Measurements from ENCODE around the gene CARMIL3. TPM values are rescaled to one million over a fixed set of nuclear protein-coding genes. Genes with fewer than 3 reads are reported as not detected.

CARMIL3 gene
- total and polyA plus RNA-seq, 5 donors from 2014 or later, result 0.52 TPM; not detected in 4

GRCh38 chr14:24084440-24084839 is 32.6 kb downstream of the CARMIL3 start:
- Histone ChIP-seq H3K4me1 (ENCODE audit: control insufficient read depth, insufficient read depth, low read length, poor library complexity, severe bottlenecking) (peaks cover 17% of the 10 kb centered on the region), H3K4me3 (ENCODE audit: low read depth, low read length) (no peak overlapping the region), H3K36me3 (ENCODE audit: control insufficient read depth, insufficient read depth, low read length) (no peaks in the 10 kb centered on the region), H3K9me3 (ENCODE audit: control insufficient read depth in 2 of 2, low read length in 2 of 2) (no peaks in the 10 kb centered on the region), H3K27me3 (ENCODE audit: control insufficient read depth, insufficient read depth, low read length) (no peaks in the 10 kb centered on the region), H3K27ac (ENCODE audit: insufficient read depth, low read length, poor library complexity, severe bottlenecking) (no peak overlapping the region)
- Mint-ChIP-seq H3K27me3 (no peaks in the 10 kb centered on the region), H3K9me3 (no peaks in the 10 kb centered on the region), H3K36me3 (no peaks in the 10 kb centered on the region), H3K4me1 (peaks cover 3 to 22% (median 16%) of the 10 kb centered on the region in 4 donors), H3K4me3 (peak overlapping the region in 1 of 4 donors; percentile 84), H3K27ac (peak overlapping the region in 2 of 3 donors; percentile 57 to 59)
- DNase-seq, result no peak
- no peak for ATAC-seq (ENCODE audit: low read depth in 2 of 2)

- H3K4me3 Mint-ChIP-seq, result peak overlapping the region in 1 of 4 donors; percentile 5
- Histone ChIP-seq H3K36me3 (ENCODE audit: control insufficient read depth, insufficient read depth, low read length) (no peaks in the 10 kb centered on the region), H3K27ac (ENCODE audit: insufficient read depth, low read length, poor library complexity, severe bottlenecking) (no peak overlapping the region), H3K4me1 (ENCODE audit: control insufficient read depth, insufficient read depth, low read length, poor library complexity, severe bottlenecking) (peaks cover 17% of the 10 kb centered on the region), H3K27me3 (ENCODE audit: control insufficient read depth, insufficient read depth, low read length) (no peaks in the 10 kb centered on the region), H3K9me3 (ENCODE audit: control insufficient read depth in 2 of 2, low read length in 2 of 2) (no peaks in the 10 kb centered on the region), H3K4me3 (ENCODE audit: low read depth, low read length) (no peak overlapping the region)
- H3K27me3 Mint-ChIP-seq, result no peaks in the 10 kb centered on the region
- no peaks in the 10 kb centered on the region for H3K9me3 Mint-ChIP-seq
- H3K36me3 Mint-ChIP-seq, result no peaks in the 10 kb centered on the region
- H3K27ac Mint-ChIP-seq, result no peak overlapping the region
- H3K4me1 Mint-ChIP-seq, result peaks cover 6 to 22% (median 14%) of the 10 kb centered on the region in 4 donors
- ATAC-seq (ENCODE audit: low read depth in 2 of 2), result no peak
- DNase-seq, result no peak
Observed at GRCh38 chr14:24085215-24085614, 33.4 kb downstream of the CARMIL3 start.

GRCh38 chr14:24086193-24086955 is 34.6 kb downstream of the CARMIL3 start:
- no peak for DNase-seq
- no peak overlapping the region for H3K4me3 ChIP-seq (ENCODE audit: low read depth, low read length)
- ATAC-seq (ENCODE audit: low read depth in 2 of 2), result no peak
- Mint-ChIP-seq H3K4me1 (peaks cover 4 to 20% (median 11%) of the 10 kb centered on the region in 4 donors), H3K4me3 (peak overlapping the region in 1 of 4 donors; percentile 70), H3K27ac (peak overlapping the region in 2 of 3 donors; percentile 18 to 52), H3K9me3 (no peaks in the 10 kb centered on the region), H3K27me3 (no peaks in the 10 kb centered on the region), H3K36me3 (no peaks in the 10 kb centered on the region)
- no peak overlapping the region for H3K27ac ChIP-seq (ENCODE audit: insufficient read depth, low read length, poor library complexity, severe bottlenecking)
- H3K36me3 ChIP-seq (ENCODE audit: control insufficient read depth, insufficient read depth, low read length), result no peaks in the 10 kb centered on the region
- H3K27me3 ChIP-seq (ENCODE audit: control insufficient read depth, insufficient read depth, low read length), result no peaks in the 10 kb centered on the region
- no peaks in the 10 kb centered on the region for H3K9me3 ChIP-seq (ENCODE audit: control insufficient read depth in 2 of 2, low read length in 2 of 2)
- peaks cover 14% of the 10 kb centered on the region for H3K4me1 ChIP-seq (ENCODE audit: control insufficient read depth, insufficient read depth, low read length, poor library complexity, severe bottlenecking)

GRCh38 chr14:24087004-24087403 is 35.2 kb downstream of the CARMIL3 start:
- Histone ChIP-seq H3K4me1 (ENCODE audit: control insufficient read depth, insufficient read depth, low read length, poor library complexity, severe bottlenecking) (peaks cover 9% of the 10 kb centered on the region), H3K4me3 (ENCODE audit: low read depth, low read length) (no peak overlapping the region), H3K27ac (ENCODE audit: insufficient read depth, low read length, poor library complexity, severe bottlenecking) (no peak overlapping the region), H3K9me3 (ENCODE audit: control insufficient read depth in 2 of 2, low read length in 2 of 2) (no peaks in the 10 kb centered on the region), H3K36me3 (ENCODE audit: control insufficient read depth, insufficient read depth, low read length) (no peaks in the 10 kb centered on the region), H3K27me3 (ENCODE audit: control insufficient read depth, insufficient read depth, low read length) (no peaks in the 10 kb centered on the region)
- Mint-ChIP-seq H3K27ac (peak overlapping the region in 1 of 3 donors; percentile 18), H3K4me1 (peaks cover 4 to 17% (median 8%) of the 10 kb centered on the region in 4 donors), H3K27me3 (no peaks in the 10 kb centered on the region), H3K9me3 (no peaks in the 10 kb centered on the region), H3K4me3 (peak overlapping the region in 1 of 4 donors; percentile 70), H3K36me3 (no peaks in the 10 kb centered on the region)
- no peak for ATAC-seq (ENCODE audit: low read depth in 2 of 2)
- DNase-seq, result no peak

- H3K27me3 ChIP-seq (ENCODE audit: control insufficient read depth, insufficient read depth, low read length), result no peaks in the 10 kb centered on the region
- H3K27me3 Mint-ChIP-seq, result no peaks in the 10 kb centered on the region
- H3K4me3 Mint-ChIP-seq, result no peak overlapping the region
- H3K36me3 ChIP-seq (ENCODE audit: control insufficient read depth, insufficient read depth, low read length), result no peaks in the 10 kb centered on the region
- H3K9me3 ChIP-seq (ENCODE audit: control insufficient read depth in 2 of 2, low read length in 2 of 2), result no peaks in the 10 kb centered on the region
- DNase-seq, result no peak
- ATAC-seq (ENCODE audit: low read depth in 2 of 2), result no peak
- peaks cover 6% of the 10 kb centered on the region for H3K4me1 ChIP-seq (ENCODE audit: control insufficient read depth, insufficient read depth, low read length, poor library complexity, severe bottlenecking)
- H3K4me1 Mint-ChIP-seq, result peaks cover 4 to 15% (median 11%) of the 10 kb centered on the region in 4 donors
- H3K4me3 ChIP-seq (ENCODE audit: low read depth, low read length), result no peak overlapping the region
- H3K9me3 Mint-ChIP-seq, result no peaks in the 10 kb centered on the region
- H3K27ac ChIP-seq (ENCODE audit: insufficient read depth, low read length, poor library complexity, severe bottlenecking), result no peak overlapping the region
- H3K36me3 Mint-ChIP-seq, result no peaks in the 10 kb centered on the region
- no peak overlapping the region for H3K27ac Mint-ChIP-seq
Observed at GRCh38 chr14:24088095-24088494, 36.3 kb downstream of the CARMIL3 start.

- peaks cover 14% of the 10 kb centered on the region for H3K4me1 ChIP-seq (ENCODE audit: control insufficient read depth, insufficient read depth, low read length, poor library complexity, severe bottlenecking)
- no peak overlapping the region for H3K27ac ChIP-seq (ENCODE audit: insufficient read depth, low read length, poor library complexity, severe bottlenecking)
- DNase-seq (no peak), ATAC-seq (ENCODE audit: low read depth in 2 of 2) (no peak)
- no peaks in the 10 kb centered on the region for H3K36me3 ChIP-seq (ENCODE audit: control insufficient read depth, insufficient read depth, low read length)
- H3K4me3 Mint-ChIP-seq, result peak overlapping the region in 2 of 4 donors; percentile 38 to 64
- H3K4me1 Mint-ChIP-seq, result peaks cover 4 to 24% (median 13%) of the 10 kb centered on the region in 4 donors
- H3K36me3 Mint-ChIP-seq, result no peaks in the 10 kb centered on the region
- no peak overlapping the region for H3K27ac Mint-ChIP-seq
- no peaks in the 10 kb centered on the region for H3K9me3 ChIP-seq (ENCODE audit: control insufficient read depth in 2 of 2, low read length in 2 of 2)
- H3K9me3 Mint-ChIP-seq, result no peaks in the 10 kb centered on the region
- H3K27me3 ChIP-seq (ENCODE audit: control insufficient read depth, insufficient read depth, low read length), result no peaks in the 10 kb centered on the region
- H3K4me3 ChIP-seq (ENCODE audit: low read depth, low read length), result no peak overlapping the region
- no peaks in the 10 kb centered on the region for H3K27me3 Mint-ChIP-seq
Observed at GRCh38 chr14:24089890-24090289, 38.1 kb downstream of the CARMIL3 start.

- Mint-ChIP-seq H3K27me3 (no peaks in the 10 kb centered on the region), H3K4me3 (peak overlapping the region; percentile 89 to 99 (median 99)), H3K27ac (peak overlapping the region in 2 of 3 donors; percentile 81 to 87), H3K4me1 (peaks cover 8 to 41% (median 25%) of the 10 kb centered on the region in 4 donors), H3K9me3 (no peaks in the 10 kb centered on the region), H3K36me3 (no peaks in the 10 kb centered on the region)
- H3K9me3 ChIP-seq (ENCODE audit: control insufficient read depth in 2 of 2, low read length in 2 of 2), result no peaks in the 10 kb centered on the region
- H3K36me3 ChIP-seq (ENCODE audit: control insufficient read depth, insufficient read depth, low read length), result peaks cover 3% of the 10 kb centered on the region
- ATAC-seq (ENCODE audit: low read depth in 2 of 2) (no peak), DNase-seq (no peak)
- H3K27ac ChIP-seq (ENCODE audit: insufficient read depth, low read length, poor library complexity, severe bottlenecking), result no peak overlapping the region
- no peaks in the 10 kb centered on the region for H3K27me3 ChIP-seq (ENCODE audit: control insufficient read depth, insufficient read depth, low read length)
- no peak overlapping the region for H3K4me3 ChIP-seq (ENCODE audit: low read depth, low read length)
- peaks cover 25% of the 10 kb centered on the region for H3K4me1 ChIP-seq (ENCODE audit: control insufficient read depth, insufficient read depth, low read length, poor library complexity, severe bottlenecking)
Observed at GRCh38 chr14:24092110-24092504, 40.3 kb downstream of the CARMIL3 start.

All from CD4-positive, CD25-positive, alpha-beta regulatory T cell (primary cell).